HG02623 (cell line): ENCODE data around the gene ZNF30.
A peak's percentile ranks its signal among the peaks of the same experiment; 100 is the strongest.
"Not testable (repeated sequence)": the region's sequence is repeated elsewhere in the genome, so short reads cannot be mapped to it uniquely, and the experiment has no call there.

Source experiments
- ATAC-seq: cut with Tn5 transposase; IDR thresholded peaks from one replicate; pipeline ENCODE4 v1.9.1; 2021; ENCODE audit warnings: moderate library complexity; ENCODE audit not compliant: unreplicated experiment

ZNF30 gene

DNA sequence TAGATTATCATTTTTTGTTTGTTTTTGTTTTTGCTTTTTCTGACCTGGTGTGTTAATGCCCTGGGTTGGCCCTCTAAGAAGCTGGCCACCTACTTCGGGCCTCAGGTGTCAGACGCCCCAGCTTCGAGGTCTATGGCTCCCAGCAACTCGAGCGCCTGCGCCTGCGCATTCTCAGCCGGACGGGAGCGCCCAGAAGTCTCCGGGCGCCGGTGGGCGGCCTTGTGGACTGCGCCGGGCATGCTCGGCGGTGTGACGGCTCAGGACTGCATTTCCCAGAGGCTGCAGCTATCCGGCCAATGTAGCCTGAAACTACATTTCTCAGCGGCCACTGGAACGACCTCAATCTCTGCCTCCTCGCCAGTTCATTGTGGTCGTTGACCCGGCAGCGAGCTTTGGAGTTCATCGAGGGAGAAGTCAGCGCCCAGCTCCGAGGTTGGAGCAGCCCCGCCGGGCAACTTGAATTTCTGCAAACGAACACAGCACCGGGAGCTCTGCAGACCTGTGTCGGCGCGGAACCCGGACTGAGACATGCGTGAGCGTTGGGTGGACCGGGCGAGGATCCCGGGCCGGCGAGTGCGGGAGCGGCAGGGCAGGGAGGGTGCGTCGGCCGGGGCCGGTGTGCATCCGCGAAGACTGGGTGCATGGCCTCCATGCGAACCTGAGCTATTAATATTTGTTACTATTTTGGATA, at the start of gene ZNF30:
TSS of gene ZNF30 (plus strand) at position 219 of the 691 bp plus-strand sequence. CDS start 3,045 bp downstream, outside the sequence.
- ATAC-seq = peak; percentile 88

DNA sequence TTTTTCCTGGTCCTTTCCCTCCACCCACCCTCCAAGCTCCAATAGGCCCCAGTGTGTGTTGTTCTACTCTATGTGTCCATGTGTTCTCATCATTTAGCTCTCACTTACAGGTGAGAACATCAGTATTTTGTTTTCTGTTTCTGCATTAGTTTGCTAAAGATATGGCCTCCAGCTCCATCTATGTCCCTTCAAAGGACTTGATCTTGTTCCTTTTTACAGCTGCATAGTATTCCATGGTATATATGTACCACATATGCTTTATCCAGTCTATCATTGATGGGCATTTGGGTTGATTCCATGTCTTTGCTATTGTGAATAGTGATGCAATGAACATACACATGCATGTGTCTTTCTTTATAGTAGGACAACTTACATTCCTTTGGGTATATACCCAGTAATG, 47.1 kb upstream of the ZNF30 start:
- ATAC-seq = no peak

DNA sequence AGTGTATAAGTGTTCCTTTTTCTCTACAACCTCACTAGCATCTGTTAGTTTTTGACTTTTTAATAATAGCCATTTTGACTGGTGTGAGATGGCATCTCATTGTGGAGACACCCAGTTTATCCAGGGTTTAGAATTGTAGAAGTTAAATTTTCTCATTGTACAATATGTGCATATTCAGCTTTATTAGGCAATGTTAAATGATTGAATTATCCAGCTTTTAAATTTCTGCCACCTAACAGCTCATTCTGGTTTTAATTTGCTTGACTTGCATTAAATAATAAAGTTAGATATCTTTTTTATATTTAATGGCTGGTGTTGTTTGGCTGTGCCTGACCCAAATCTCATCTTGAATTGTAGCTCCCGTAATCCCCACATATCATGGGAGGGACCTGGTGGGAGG, 46.7 kb upstream of the ZNF30 start:
- ATAC-seq = no peak

DNA sequence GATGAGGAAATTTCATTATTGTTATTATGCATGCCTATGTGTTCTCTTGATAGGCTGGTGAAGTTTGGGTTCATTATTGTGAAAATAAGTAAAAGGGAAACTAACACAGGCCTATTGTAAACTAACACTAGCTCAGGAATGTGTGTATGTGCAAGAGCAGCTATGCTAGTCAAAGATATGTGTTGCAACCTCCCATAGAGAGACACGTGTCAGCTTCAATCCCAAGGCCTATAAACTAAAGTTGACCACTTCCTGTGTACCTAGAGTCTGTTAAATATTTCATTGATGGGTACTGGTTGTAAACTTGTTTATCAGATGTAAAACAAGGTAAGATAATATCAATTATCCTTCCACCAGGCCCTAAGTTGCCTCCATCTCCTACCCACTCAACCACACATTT, 44.7 kb upstream of the ZNF30 start:
- ATAC-seq = no peak

DNA sequence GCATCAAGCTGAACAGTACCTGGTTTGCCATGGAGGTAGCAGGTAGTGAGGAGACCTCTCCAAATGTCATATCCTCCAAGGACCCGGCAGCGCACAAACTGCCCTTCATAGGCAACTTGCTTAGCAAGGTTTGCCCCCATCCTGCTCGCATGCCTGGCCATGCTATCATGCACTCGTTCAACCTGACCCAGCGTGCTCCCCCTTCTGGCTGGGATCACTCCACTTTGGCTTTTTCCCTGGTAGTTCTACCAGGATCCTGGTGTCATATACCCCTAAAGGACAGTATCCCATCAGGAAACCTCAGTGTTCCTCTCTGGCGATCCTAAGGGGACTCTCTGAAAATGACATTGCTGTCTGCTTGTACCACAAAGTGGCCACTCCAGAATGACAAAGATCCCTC, 38.6 kb upstream of the ZNF30 start:
- ATAC-seq = no peak

DNA sequence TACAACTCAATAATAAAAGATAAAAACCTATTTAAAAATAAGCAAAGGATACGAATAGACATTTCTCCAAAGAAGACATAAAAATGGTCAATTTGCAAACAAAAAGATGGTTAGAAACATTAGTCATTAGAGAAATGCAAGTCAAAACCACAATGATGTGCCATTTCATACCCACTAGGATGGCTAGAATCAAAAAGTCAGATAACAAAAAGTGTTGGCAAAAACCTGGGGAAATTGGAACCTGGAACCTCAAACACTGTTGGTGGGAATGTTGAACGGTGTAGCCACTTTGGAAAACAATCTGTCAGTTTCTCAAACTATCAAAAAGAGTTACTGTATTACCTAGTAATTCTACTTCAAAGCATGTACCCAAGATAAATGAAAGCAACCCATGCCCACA, 26.5 kb upstream of the ZNF30 start:
- ATAC-seq = no peak

DNA sequence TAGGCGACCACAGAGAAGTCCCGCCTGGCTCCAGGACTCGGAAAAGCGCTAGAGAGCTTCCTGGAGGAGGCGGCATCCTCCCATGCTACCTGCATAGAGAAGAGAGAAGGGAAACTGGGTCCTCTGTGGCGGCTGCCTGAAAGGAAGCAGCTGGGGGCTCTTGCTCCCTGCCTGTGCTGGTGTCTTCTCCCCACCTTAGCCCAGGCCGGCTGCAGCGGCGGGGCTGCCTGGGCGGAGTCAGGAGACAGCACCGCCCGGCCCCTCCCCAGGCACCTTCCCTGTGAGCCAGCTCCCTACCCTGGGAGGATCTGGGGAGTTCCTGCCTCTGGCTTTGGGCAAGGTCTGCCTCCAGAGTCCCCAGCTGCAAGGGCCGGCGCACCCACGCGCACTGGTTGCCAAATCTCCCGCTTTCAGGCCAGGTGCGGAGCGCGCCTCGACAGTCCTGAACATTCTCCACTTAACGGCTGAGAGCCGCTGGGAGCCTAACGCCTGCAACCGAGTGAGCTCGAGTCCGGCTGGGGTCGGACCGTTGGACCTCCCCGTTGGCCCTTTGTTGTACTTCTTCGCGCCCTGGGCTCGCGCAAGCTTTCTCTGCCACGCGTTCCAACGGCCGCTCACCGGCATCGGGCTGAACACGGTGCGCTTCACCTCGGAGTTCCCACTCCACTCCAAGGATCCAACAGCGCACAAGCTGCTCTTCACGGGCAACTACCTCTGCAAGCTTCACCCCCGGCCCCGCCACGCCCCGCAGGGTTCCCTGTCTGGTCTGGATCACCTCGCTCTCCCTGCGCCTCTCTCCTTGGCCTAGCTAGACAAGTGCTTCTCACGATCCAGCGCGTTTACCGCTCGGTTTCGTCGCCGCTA, 21.8 kb upstream of the ZNF30 start:
- ATAC-seq = no peak

DNA sequence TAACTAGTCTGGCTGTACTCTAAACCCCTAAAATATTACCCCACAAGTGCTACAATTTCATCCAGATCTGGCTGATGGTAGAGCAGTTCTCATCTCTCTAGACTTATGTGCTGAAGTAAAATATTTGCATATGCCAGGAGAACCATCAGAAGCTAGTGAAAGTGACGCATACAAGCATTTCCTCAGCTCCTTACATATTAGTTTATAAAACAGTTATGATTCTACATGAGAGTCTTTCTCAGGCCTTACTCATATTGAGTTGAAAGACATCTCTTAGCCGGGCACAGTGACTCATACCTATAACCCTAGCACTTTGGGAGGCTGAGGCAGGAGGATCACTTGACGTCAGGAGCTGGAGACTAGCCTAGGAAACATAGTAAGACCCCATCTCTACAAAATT, 15.9 kb upstream of the ZNF30 start:
- no peak for ATAC-seq

DNA sequence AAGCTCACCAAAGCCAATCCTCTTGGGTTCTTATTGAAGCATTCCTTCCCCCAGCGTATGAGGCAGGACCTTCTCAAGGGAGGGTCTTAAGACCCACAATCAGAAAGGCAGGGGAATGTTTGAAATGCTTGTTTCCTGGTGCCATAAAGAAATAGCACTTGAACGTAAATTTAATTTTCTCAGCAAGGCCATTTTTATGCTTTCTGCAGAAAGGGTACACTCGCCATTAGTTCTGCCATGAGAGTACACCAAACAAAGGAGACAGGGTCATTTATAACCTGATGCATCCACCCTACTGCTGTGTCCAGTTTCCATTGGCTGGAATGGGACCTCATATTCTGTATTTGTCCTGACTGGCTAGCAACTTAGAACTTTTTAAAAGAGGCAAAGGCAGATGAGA, 9.6 kb upstream of the ZNF30 start:
- not testable (repeated sequence) for ATAC-seq

DNA sequence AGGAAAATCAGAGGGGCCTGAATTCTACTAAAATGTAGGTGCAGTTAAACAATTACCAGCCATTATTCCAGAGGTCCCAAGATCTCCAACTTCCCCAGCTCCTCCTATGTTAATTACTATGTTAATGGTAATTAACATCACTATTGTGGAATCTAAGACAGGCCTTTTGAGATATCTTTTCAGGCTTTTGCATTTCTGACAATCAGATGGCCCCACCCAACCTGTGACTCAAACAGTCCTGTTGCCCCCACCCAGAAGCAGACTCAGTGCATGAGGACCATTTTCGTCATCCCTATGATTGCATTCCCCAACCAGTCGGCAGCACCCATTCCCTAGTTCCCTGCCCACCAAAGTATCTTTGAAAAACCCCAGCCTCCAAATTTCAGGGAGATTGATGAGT, 8.5 kb upstream of the ZNF30 start:
- ATAC-seq = no peak

DNA sequence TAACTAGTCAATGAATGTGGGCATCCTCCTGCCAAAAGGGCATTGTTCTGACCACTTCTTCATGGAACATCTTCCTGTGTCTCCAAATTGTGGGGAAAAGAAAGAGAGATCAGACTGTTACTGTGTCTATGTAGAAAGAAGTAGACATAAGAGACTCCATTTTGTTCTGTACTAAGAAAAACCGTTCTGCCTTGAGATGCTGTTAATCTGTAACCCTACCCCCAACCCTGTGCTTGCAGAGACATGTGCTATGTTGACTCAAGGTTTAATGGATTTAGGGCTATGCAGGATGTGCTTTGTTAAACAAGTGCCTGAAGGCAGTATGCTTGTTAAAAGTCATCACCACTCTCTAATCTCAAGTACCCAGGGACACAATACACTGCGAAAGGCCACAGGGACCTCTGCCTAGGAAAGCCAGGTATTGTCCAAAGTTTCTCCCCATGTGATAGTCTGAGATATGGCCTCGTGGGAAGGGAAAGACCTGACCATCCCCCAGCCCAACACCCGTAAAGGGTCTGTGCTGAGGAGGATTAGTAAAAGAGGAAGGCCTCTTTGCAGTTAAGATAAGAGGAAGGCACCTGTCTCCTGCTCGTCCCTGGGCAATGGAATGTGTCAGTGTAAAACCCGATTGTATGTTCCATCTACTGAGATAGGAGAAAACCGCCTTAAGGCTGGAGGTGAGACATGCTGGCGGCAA, 6.5 kb upstream of the ZNF30 start:
- not testable (repeated sequence) for ATAC-seq

DNA sequence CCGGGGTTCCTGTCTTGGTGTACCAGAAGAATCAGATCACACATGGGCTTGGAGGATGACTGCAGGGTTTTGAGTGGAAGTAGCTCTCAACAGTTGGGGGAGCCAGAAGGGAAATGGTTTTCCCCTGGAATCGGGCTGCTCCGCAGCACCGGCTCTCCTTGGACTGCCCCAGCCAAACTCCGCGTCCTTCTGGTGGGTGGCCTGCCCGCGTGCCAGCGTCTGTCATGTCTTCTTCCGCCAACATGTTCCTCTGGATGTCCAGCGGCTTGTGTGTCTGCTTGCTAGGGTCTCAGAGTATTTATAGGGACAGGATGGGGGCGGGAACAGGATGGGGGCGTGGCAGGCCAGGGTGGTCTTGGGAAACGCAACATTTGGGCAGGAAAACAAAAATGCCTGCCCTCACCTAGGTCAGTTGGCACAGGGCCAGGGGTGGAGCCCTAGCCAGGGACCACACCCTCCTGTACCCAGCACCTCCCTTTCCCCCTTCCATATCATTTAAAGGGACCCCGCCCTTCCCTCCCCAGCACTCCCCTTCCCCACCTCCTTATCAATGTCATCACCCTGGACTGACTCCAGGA, 1.3 kb upstream of the ZNF30 start:
- ATAC-seq = no peak

DNA sequence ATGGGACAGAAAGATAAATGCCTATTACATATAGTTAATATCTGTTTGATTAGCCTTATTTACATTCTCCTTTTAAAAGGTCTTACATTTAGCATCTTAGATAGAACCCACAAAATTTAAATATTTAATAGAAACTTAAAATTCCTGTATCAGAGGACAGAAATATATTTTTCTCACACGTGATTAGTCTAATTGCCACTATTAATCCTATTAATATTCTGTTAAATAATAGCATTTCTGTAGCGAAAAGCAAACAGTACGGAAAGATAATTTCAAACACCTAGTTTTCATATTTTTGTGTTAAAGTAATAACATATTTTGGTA, 380 bp upstream of the ZNF30 start:
- no peak for ATAC-seq

DNA sequence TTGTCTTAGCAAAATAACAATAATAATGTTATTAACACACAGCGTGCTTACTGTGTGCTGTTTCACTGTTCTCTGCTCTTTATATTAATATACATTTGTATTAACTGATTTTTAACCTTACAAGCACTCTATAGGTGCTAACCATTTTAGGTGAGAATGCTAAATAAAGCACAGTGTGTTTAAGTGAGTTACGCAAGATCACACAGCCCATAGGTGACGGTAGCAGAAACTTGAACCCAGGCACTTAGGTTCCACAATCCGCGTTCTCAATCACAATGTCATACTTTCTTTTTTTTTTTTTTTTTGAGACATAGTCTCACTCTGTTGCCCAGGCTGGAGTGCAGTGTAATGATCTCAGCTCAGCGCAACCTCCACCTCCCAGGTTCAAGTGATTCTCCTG, 5.8 kb downstream of the ZNF30 start:
- no peak for ATAC-seq

DNA sequence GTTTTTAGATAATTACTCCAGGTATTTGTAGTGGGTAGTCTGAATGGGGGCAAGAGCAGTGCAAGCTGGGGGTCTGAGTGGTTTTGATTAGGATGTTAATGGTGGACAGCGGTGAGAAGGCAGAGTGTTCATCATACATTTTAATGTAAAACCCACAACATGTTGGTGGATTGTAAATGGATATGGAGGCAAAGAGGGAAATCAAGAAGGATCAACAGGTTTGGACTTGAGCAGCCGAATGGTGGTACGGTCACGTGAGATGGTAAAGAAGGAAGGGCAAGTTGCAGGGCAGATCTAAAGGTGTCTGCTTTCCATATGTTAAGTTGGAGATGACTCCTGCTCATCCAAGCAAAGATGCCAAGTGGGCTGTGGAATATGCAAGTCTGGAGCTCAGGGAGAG, 9.5 kb downstream of the ZNF30 start:
- ATAC-seq = no peak

DNA sequence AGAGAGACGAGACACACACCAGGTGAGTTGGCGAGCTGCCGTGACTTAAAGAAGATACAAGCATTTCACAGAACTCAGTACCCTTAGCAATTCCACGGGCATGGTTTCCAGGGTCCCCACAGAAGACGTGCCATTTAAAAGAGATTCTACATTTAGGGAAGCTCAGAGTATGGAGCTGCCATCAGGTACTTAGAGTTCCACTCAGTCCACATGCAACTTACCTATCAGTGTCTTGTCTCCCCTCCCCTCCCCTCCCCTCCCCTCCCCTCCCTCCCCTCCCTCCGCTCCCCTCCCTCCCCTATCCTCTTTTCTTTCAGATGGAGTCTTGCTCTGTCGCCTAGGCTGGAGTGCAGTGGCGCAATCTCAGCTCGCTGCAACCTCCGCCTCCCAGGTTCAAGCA, 12.2 kb downstream of the ZNF30 start:
- ATAC-seq = no peak

DNA sequence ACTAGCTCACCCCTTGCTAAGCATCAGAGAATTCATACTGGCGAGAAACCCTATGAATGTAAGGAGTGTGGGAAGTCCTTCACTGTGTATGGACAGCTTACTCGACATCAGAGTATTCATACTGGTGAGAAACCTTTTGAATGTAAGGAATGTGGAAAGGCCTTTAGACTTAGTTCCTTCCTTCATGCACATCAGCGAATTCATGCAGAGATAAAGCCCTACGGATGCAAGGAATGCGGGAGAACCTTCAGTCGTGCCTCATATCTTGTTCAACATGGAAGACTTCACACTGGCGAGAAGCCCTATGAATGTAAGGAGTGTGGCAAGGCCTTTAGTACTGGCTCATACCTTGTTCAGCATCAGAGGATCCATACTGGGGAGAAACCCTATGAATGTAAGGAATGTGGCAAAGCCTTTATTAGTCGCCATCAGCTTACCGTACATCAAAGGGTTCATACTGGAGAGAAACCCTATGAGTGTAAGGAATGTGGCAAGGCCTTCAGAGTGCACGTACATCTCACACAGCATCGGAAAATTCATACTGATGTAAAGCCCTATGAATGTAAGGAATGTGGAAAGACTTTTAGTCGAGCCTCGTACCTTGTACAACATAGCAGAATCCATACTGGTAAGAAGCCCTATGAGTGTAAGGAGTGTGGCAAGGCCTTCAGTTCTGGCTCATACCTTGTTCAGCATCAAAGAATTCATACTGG, 17.3 kb downstream of the ZNF30 start:
- no peak for ATAC-seq

DNA sequence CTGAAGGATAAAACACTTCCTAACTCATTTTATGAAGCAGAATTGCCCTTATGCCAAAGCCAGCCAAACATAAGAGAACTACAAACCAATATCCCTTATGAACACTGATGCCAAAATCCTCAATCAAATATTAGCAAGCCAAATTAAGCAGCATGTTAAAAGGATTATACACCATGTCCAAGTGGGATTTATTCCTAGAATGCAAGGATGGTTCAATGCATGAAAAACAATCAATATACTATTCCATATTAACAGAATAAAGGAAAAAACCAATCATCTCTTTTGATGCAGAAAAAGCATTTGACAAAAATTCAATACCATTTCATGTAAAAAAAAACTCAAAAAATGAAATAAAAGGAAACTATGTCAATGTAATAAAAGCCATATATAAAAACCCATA, 26.4 kb downstream of the ZNF30 start:
- ATAC-seq = no peak

DNA sequence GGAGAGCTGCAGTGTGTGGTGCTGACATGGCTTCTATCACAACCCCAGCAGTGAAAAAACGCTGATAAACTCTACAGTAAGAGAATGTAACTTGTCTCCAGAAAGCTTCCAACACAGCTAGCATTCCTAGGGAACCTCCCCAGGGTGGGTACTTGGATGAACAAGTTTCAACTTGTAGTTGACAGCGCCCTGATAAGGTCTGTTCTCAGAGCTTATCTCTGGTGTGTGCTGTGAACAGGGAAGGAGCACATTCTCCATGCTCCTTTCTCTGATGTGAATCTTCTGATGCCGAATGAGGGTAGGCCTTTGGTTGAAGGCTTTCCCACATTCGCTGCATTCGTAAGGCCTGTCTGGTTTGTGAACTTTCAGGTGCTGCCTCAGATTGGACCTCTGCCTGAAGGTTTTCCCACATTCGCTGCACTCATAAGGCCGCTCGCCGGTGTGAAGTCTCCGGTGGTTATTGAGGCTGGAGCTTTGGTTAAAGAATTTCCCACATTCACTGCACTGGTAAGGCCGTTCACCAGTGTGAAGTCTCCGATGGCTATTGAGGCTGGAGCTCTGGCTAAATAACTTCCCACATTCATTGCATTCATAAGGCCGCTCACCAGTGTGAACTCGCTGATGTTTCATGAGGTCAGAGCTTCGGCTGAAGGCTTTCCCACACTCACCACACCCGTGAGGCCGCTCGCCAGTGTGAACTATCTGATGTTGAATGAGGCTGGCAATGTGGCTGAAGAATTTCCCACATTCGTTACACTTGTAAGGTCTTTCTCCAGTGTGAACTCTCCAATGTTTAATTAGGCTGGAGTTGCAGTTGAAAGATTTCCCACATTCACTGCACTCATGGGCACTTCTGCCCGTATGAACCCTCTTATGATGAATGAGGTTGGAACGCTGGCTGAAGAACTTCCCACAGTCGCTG, 31.4 kb downstream of the ZNF30 start:
- no peak for ATAC-seq

DNA sequence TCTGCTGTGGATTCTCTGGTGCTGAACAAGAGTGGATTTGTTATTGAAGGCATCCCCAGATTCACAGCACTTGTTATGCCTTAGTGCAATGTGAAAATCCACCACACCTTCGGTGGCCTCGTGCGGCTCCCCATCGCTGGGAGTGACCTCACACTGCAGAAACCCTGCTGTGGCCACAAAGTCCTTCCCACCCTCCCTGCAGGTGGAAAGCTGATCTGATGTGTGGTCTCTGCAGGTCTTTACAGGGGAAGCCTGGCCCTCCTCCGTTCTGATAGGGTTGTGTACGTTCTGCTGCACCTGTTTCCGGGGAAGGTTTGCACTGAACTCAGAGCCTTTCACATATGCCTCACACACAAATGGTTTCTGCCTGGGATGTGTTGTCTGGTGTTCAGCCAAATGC, 32.3 kb downstream of the ZNF30 start:
- no peak for ATAC-seq
